Panc1 (cell line): ENCODE measurements around the gene LRBA. TPM values are rescaled to one million over a fixed set of nuclear protein-coding genes. Genes with fewer than 3 reads are reported as not detected.

ENCODE experiments used
- ATAC-seq: fragments of 200-7000 bp; cut with Tn5 transposase; 2 replicates; pipeline ENCODE4 v1.9.1; 2020; ENCODE audit warnings: mild to moderate bottlenecking, moderate library complexity
- BruUV-seq: library from RNA; stranded (reverse); fragments of 400-500 nt; replicated peaks from 2 replicates; lab custom pipeline; 2021; lab: Mats Ljungman, UMichigan
- CTCF ChIA-PET: fragments of 300-600 bp; sonication (Branson Sonifier 250); formaldehyde crosslinking; loops from one replicate; lab custom pipeline; 2022; ENCODE audit warnings: antibody characterized with exemption; lab: Charles Lee
- POLR2A ChIA-PET: fragments of 300-600 bp; sonication (Branson Sonifier 250); formaldehyde crosslinking; loops from one replicate; lab custom pipeline; 2022; ENCODE audit warnings: antibody characterized with exemption; lab: Charles Lee
- DNase-seq: peaks from one replicate; pipeline ENCODE4 v3.0.0-alpha.2; 2010; ENCODE audit warnings: low read depth, low spot score
- H3K27ac ChIP-seq: 2 replicates; pipeline ENCODE4 v1.5.1; 2011; ENCODE audit warnings: mild to moderate bottlenecking, low read length, inconsistent platforms
- H3K27me3 ChIP-seq: fragments of 200-500 bp; sonication (Bioruptor generic); 2 replicates; pipeline ENCODE4 v1.6.0; 2014; ENCODE audit warnings: low read length, inconsistent platforms; ENCODE audit not compliant: control insufficient read depth, insufficient read depth
- H3K36me3 ChIP-seq: fragments of 200-500 bp; sonication (Bioruptor generic); 2 replicates; pipeline ENCODE4 v1.5.1; 2014; ENCODE audit warnings: inconsistent platforms, mild to moderate bottlenecking, low read length, moderate library complexity; ENCODE audit not compliant: control insufficient read depth, insufficient read depth
- H3K4me1 ChIP-seq: 2 replicates; pipeline ENCODE4 v1.5.1; 2011; ENCODE audit warnings: inconsistent platforms, mild to moderate bottlenecking, low read length, moderate library complexity; ENCODE audit not compliant: control insufficient read depth, insufficient read depth
- H3K4me3 ChIP-seq, 2 experiments: 2 replicates each; pipeline ENCODE4 v1.5.1; 2011 to 2012; ENCODE audit warnings: low read depth in 2 of 2, low read length in 2 of 2, mild to moderate bottlenecking in 2 of 2, inconsistent platforms in 1 of 2, moderate library complexity in 1 of 2
- H3K9me3 ChIP-seq: fragments of 200-500 bp; sonication (Bioruptor generic); 2 replicates; pipeline ENCODE4 v1.5.1; 2014; ENCODE audit warnings: low read depth, mild to moderate bottlenecking, inconsistent platforms, low read length, moderate library complexity; ENCODE audit not compliant: control insufficient read depth, insufficient read depth
- CTCF ChIP-seq: fragments of 450-650 bp; IDR thresholded peaks from 2 replicates; pipeline ENCODE4 v1.5.1; 2017; ENCODE audit warnings: mild to moderate bottlenecking
- POLR2AphosphoS5 ChIP-seq: IDR thresholded peaks from 2 replicates; pipeline ENCODE4 v1.6.1; 2012; ENCODE audit warnings: mild to moderate bottlenecking, low read depth, low read length, moderate library complexity
- REST ChIP-seq, 2 experiments: IDR thresholded peaks; 2 replicates each; pipeline ENCODE4 v1.6.1; 2011 to 2012; ENCODE audit warnings: low read depth in 2 of 2, control low read depth in 1 of 2, low read length in 1 of 2, mild to moderate bottlenecking in 1 of 2, moderate library complexity in 1 of 2; ENCODE audit not compliant: insufficient read depth in 1 of 2
- SIN3A ChIP-seq: IDR thresholded peaks from 2 replicates; pipeline ENCODE4 v1.6.1; 2012; ENCODE audit warnings: low read depth, mild to moderate bottlenecking, low read length, moderate library complexity, borderline replicate concordance; ENCODE audit not compliant: insufficient read depth
- TCF7L2 ChIP-seq: IDR thresholded peaks from 2 replicates; pipeline ENCODE4 v1.6.1; 2011; ENCODE audit warnings: mild to moderate bottlenecking, low read depth, low read length, inconsistent platforms
- in situ Hi-C: cut with HindIII; loops from 2 replicates; pipeline ENCODE4 v1.10.0; 2016; ENCODE audit warnings: low sequenced_read_pairs, low pct_unique_long_range_greater_than_20kb
- intact Hi-C: fragments of 100-400 bp; cut with micrococcal nuclease; formaldehyde crosslinking; loops from one replicate; pipeline ENCODE4 v1.10.0; 2022; ENCODE audit not compliant: unreplicated experiment
- total RNA-seq: library from RNA; stranded (reverse); gene quantifications from one replicate; pipeline ENCODE4 v1.2.1, GENCODE V29; 2021; ENCODE audit not compliant: unreplicated experiment

The LRBA gene
- total RNA-seq, 1 experiment from 2014 or later: 26.4 TPM

GRCh38 chr4:150641612-150642011, 373.5 kb downstream of the LRBA start:
- TF ChIP-seq CTCF: no peak
- TF ChIP-seq REST (IDR thresholded peaks at IDR 0.05; ENCODE audit: insufficient read depth in 1 of 2, low read depth in 2 of 2, low read length in 1 of 2): no peak
- TF ChIP-seq TCF7L2: no peak
- no peak for TF ChIP-seq POLR2AphosphoS5
- no peak for TF ChIP-seq SIN3A

GRCh38 chr4:150632639-150633038, 382.4 kb downstream of the LRBA start:
- H3K27ac ChIP-seq: no peak overlapping the region
- H3K36me3 ChIP-seq: no peaks in the 10 kb centered on the region
- BruUV-seq: no TSS peak
- ChIA-PET POLR2A (no interaction called here), CTCF (no interaction called here)
- no peak for ATAC-seq
- TF ChIP-seq TCF7L2: no peak
- TF ChIP-seq POLR2AphosphoS5: no peak
- H3K9me3 ChIP-seq: no peaks in the 10 kb centered on the region
- intact Hi-C loops (no loop called here), in situ Hi-C loops (no loop called here)
- no peak for DNase-seq
- H3K27me3 ChIP-seq: no peaks in the 10 kb centered on the region
- H3K4me1 ChIP-seq: no peaks in the 10 kb centered on the region
- no peak overlapping the region for H3K4me3 ChIP-seq

More at GRCh38 chr4:150641612-150642011, 373.5 kb downstream of the LRBA start:
- Histone ChIP-seq H3K27me3 (no peaks in the 10 kb centered on the region), H3K27ac (no peak overlapping the region), H3K4me3 (no peak overlapping the region), H3K9me3 (no peaks in the 10 kb centered on the region), H3K36me3 (no peaks in the 10 kb centered on the region), H3K4me1 (no peaks in the 10 kb centered on the region)
- no peak for ATAC-seq
- POLR2A ChIA-PET: no interaction called here
- no peak for DNase-seq
- intact Hi-C loops (no loop called here), in situ Hi-C loops (no loop called here)
- CTCF ChIA-PET: no interaction called here
- BruUV-seq: no TSS peak

- H3K4me3 ChIP-seq: no peak overlapping the region
- H3K36me3 ChIP-seq: no peaks in the 10 kb centered on the region; the same call in 1 of the 2 replicates
- ChIA-PET CTCF (no interaction called here), POLR2A (no interaction called here)
- DNase-seq: no peak
- no peaks in the 10 kb centered on the region for H3K9me3 ChIP-seq
- intact Hi-C loops: no loop called here
- no peak for ATAC-seq
- no peaks in the 10 kb centered on the region for H3K4me1 ChIP-seq
- H3K27ac ChIP-seq: no peak overlapping the region
- TF ChIP-seq TCF7L2 (no peak), POLR2AphosphoS5 (no peak), REST (IDR thresholded peaks at IDR 0.05; ENCODE audit: insufficient read depth in 1 of 2, low read depth in 2 of 2, low read length in 1 of 2) (no peak), CTCF (no peak), SIN3A (no peak)
- no peaks in the 10 kb centered on the region for H3K27me3 ChIP-seq
- in situ Hi-C loops: no loop called here
- BruUV-seq: no TSS peak
Observed at GRCh38 chr4:150628073-150628472, 387.0 kb downstream of the LRBA start.
